NT2/D1 (cell line): ENCODE results near the gene SNX17.

ENCODE experiments used
- YY1 ChIP-seq: IDR thresholded peaks from 2 replicates; pipeline ENCODE4 v1.6.1; 2011; ENCODE audit not compliant: insufficient read length, insufficient read depth
- ZNF274 ChIP-seq: IDR thresholded peaks from 2 replicates; pipeline ENCODE4 v1.6.1; 2011; ENCODE audit warnings: mild to moderate bottlenecking, low read depth, low read length

- TF ChIP-seq ZNF274 (no peak), YY1 (no peak)
Observed at GRCh38 chr2:27377618-27378095, 7.2 kb downstream of the SNX17 start.
